Non-pigmented ciliary epithelial cell (primary cell): ENCODE data around the gene ZCCHC12.

Experiments
- DNase-seq: peaks from one replicate; pipeline ENCODE4 v3.0.0-alpha.2; 2010; ENCODE audit warnings: low read depth

Gene ZCCHC12

DNA sequence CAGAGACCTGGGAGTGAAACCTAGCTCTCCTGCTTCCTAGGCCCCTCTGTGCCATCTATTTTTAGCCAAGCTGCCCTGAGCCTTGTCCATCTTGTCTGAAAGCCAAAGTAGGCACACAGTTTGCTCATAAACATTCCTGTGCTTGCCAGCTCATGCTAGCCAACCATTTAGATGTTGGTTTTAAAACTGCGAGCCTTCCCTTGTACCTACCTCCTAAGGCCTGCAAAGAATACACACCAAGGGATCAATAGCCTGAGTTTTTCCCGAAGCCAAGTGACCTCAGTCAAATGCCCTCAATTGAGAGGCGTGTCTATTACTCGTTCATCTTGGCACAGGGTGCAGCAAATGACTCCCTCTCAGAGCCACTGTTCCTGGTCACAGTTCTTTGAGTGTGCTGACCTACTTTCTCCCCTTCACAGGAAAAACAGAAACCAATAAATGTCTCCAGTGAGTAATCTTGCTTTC lies 48.5 kb downstream of the ZCCHC12 start:
- DNase-seq: no peak
